Measurements from ENCODE around the gene HOMEZ. TPM values are rescaled to one million over a fixed set of nuclear protein-coding genes. Genes with fewer than 3 reads are reported as not detected.
A peak's percentile ranks its signal among the peaks of the same experiment; 100 is the strongest.

Gene HOMEZ
- total and polyA plus RNA-seq, 2 donors (not counting 3 experiments of a cell fraction or from before 2014, with no cell fraction given) = 11.3 to 16.8 TPM

DNA sequence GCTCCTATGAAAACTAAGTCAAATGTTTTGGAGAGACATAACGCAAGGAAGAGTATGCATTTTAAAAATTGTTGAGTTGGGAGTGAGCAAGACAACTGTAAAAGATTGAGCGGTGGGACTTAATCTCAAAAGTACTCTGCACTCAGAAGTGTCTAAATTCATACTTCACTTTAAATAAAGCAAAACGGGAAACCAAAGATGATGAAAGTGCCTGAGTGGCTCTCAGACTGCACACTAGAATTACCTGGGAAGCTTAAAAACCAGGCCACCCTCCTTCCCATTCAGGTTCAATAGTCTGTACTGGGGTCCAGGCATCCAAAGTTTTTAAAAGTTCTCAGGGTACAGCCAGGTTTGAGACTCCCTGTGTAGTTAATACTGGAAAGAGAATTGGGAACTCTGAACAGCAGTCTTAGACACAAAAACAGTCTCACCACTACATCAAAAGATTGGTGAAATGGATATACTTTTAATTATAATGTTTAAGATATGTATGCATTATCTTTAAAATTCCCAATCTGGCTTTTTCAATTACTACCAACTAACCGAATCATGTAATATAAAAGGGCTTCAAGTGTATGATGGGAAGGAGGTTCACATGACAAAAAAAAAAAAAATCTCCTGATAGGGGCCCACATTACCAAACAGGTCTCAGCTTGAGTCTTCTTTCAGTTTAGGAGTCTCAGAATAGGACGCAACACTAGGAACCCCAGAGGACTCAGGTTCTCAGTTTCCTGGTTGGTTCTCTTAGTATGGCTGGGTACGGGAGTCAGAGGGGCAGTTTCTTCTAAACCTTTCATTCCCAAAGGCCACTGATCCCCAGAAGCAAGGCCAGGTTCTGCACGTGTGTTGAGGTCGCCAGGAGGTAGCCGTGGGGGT is 1.0 kb downstream of the HOMEZ start:
- ChIA-PET CTCF (interaction anchor here (1.4 to 2.7 kb wide), 2 partner anchors 12 to 164 kb away, joined by 4 to 13 read pairs; no protein-coding TSS in a partner anchor), POLR2A (no interaction called here)
- FAIRE-seq = peak; percentile 24
- H3K36me3 ChIP-seq (ENCODE audit: control insufficient read depth in 2 of 2, extremely low read depth in 1 of 2, insufficient read depth in 2 of 2, low read length in 2 of 2) = no peaks in the 10 kb centered on the region
- dilution Hi-C loops (cut with MboI; ENCODE audit: extremely low pct_ligation_motif_present, low sequenced_read_pairs) = no loop called here
- peak overlapping the region; percentile 79 to 98 (median 94) for H3K4me3 ChIP-seq (replicated peaks in 1 of 3; ENCODE audit: insufficient read depth in 1 of 3, low read depth in 1 of 3, low read length in 3 of 3)
- TF ChIP-seq GATA2 (IDR thresholded peaks at IDR 0.05; ENCODE audit: insufficient read depth, insufficient read length, low read depth, low read length) = no peak
- no peak for TF ChIP-seq POLR2AphosphoS5 (IDR thresholded peaks at IDR 0.05; ENCODE audit: insufficient read depth, low read depth, low read length)
- TF ChIP-seq, protein P1, sequence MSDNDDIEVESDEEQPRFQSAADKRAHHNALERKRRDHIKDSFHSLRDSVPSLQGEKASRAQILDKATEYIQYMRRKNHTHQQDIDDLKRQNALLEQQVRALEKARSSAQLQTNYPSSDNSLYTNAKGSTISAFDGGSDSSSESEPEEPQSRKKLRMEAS (IDR thresholded peaks at IDR 0.05; ENCODE audit: insufficient read depth, insufficient read length) = no peak
- TF ChIP-seq MYC (IDR thresholded peaks at IDR 0.05; ENCODE audit: low read depth, low read length) = no peak
- TF ChIP-seq POLR2A (IDR thresholded peaks at IDR 0.05; ENCODE audit: low read depth, low read length) = no peak
- TF ChIP-seq JUN (IDR thresholded peaks at IDR 0.05; ENCODE audit: borderline replicate concordance, insufficient read depth, insufficient read length, low read depth) = no peak
- TF ChIP-seq EZH2 (IDR thresholded peaks at IDR 0.05; ENCODE audit: borderline replicate concordance, low read depth, low read length, severe bottlenecking) = no peak
- TF ChIP-seq FOS (IDR thresholded peaks at IDR 0.05; ENCODE audit: borderline replicate concordance, insufficient read depth, low read length) = no peak
- no peak for TF ChIP-seq CTCF (IDR thresholded peaks at IDR 0.05; ENCODE audit: extremely low read depth in 1 of 2, insufficient read depth in 1 of 2, low read depth in 1 of 2, low read length in 2 of 2)
- no peaks in the 10 kb centered on the region for H3K9me1 ChIP-seq (replicated peaks; ENCODE audit: control insufficient read depth, extremely low read depth, insufficient read depth, low read length)
- H4K20me1 ChIP-seq (replicated peaks; ENCODE audit: control insufficient read depth, extremely low read depth, insufficient read depth, low read length) = no peaks in the 10 kb centered on the region
- peak overlapping the region; percentile 82 for H3K9ac ChIP-seq (replicated peaks; ENCODE audit: extremely low read depth, insufficient read depth, low read length)
- peak overlapping the region; percentile 96 for H3K4me2 ChIP-seq (ENCODE audit: insufficient read depth, low read length)
- DNase-seq (ENCODE audit: low read depth, low spot score) = no peak
- no peak overlapping the region for H3K27ac ChIP-seq (ENCODE audit: insufficient read depth, low read depth, low read length)
- TSS peak; percentile 40 for BruUV-seq (replicated peaks)
- H2AFZ ChIP-seq (ENCODE audit: low read depth, low read length) = peak overlapping the region; percentile 93
- peaks cover 14% of the 10 kb centered on the region for H3K79me2 ChIP-seq (ENCODE audit: control insufficient read depth, insufficient read depth, low read length)
- H3K27me3 ChIP-seq (ENCODE audit: control insufficient read depth in 2 of 2, insufficient read depth in 2 of 2, low read length in 2 of 2) = peaks cover 2 to 12% of the 10 kb centered on the region in 2 experiments
- peaks cover 21% of the 10 kb centered on the region for H3K4me1 ChIP-seq (ENCODE audit: control insufficient read depth, extremely low read depth, insufficient read depth, low read length)
- intact Hi-C loops (cut with micrococcal nuclease) = no loop called here
- H3K9me3 ChIP-seq (replicated peaks; ENCODE audit: control insufficient read depth, insufficient read depth, low read length) = no peaks in the 10 kb centered on the region

Measured in endothelial cell of umbilical vein (primary cell).